K562 (cell line): ENCODE measurements around the gene POC5. TPM values are rescaled to one million over a fixed set of nuclear protein-coding genes. Genes with fewer than 3 reads are reported as not detected.

Experiments
- ARNT ChIP-seq, 2 experiments: fragments of 450-650 bp; IDR thresholded peaks; 2 replicates each; pipeline ENCODE4 v1.6.1; 2016; ENCODE audit warnings: mild to moderate bottlenecking in 1 of 2
- BDP1 ChIP-seq: IDR thresholded peaks from 3 replicates; pipeline ENCODE4 v1.6.1; 2011; ENCODE audit not compliant: insufficient read length, insufficient read depth
- FOXK2 ChIP-seq, 2 experiments: fragments of 450-650 bp; IDR thresholded peaks in 1 of 2; conservative IDR thresholded peaks in 1 of 2; 2 replicates each; pipeline ENCODE4 v1.6.1; 2016; ENCODE audit warnings: low read depth in 2 of 2, mild to moderate bottlenecking in 1 of 2
- MTF1 ChIP-seq: fragments of 250-450 bp; sonication (Bioruptor Pico); IDR thresholded peaks from 2 replicates; pipeline ENCODE4 v1.9.0; 2021; ENCODE audit warnings: moderate library complexity, mild to moderate bottlenecking, inconsistent platforms, borderline replicate concordance
- NFRKB ChIP-seq: fragments of 450-650 bp; IDR thresholded peaks from 2 replicates; pipeline ENCODE4 v1.6.1; 2016; ENCODE audit warnings: low read depth
- RB1 ChIP-seq: fragments of 450-650 bp; IDR thresholded peaks from 2 replicates; pipeline ENCODE4 v1.6.1; 2017; ENCODE audit warnings: low read depth, mild to moderate bottlenecking
- SMAD1 ChIP-seq: fragments of 150-350 bp; IDR thresholded peaks from 2 replicates; pipeline ENCODE4 v1.6.1; 2014; ENCODE audit warnings: low read length, low read depth; ENCODE audit not compliant: partially characterized antibody
- SMARCB1 ChIP-seq: IDR thresholded peaks from 2 replicates; pipeline ENCODE4 v1.6.1; 2011; ENCODE audit warnings: improper control_type of control experiment, low read depth; ENCODE audit not compliant: insufficient read length
- SRSF3 ChIP-seq: fragments of 200-400 bp; formaldehyde crosslinking; IDR thresholded peaks from 2 replicates; pipeline ENCODE4 v1.6.1; 2016; ENCODE audit warnings: mild to moderate bottlenecking, low read length, moderate library complexity; ENCODE audit not compliant: insufficient read depth
- ZBED1 ChIP-seq: IDR thresholded peaks from 2 replicates; pipeline ENCODE4 v1.6.1; 2014
- ZBTB17 ChIP-seq: fragments of 450-650 bp; formaldehyde crosslinking; IDR thresholded peaks from 2 replicates; pipeline ENCODE4 v1.4.0; 2020; ENCODE audit warnings: mild to moderate bottlenecking
- ZBTB2 ChIP-seq: fragments of 450-650 bp; IDR thresholded peaks from 2 replicates; pipeline ENCODE4 v1.6.1; 2016; ENCODE audit warnings: antibody characterized with exemption
- ZNF239 ChIP-seq: fragments of 250-450 bp; sonication (Bioruptor Pico); IDR thresholded peaks from 2 replicates; pipeline ENCODE4 v1.4.0; 2020; ENCODE audit warnings: mild to moderate bottlenecking
- ZNF609 ChIP-seq: sonication (generic); formaldehyde crosslinking; IDR thresholded peaks from 2 replicates; pipeline ENCODE4 v1.8.1; 2023; ENCODE audit warnings: missing genetic modification reagents, mild to moderate bottlenecking, borderline replicate concordance
- ZNF699 ChIP-seq: fragments of 250-450 bp; sonication (Bioruptor Pico); IDR thresholded peaks from 2 replicates; pipeline ENCODE4 v1.8.0; 2021; ENCODE audit warnings: mild to moderate bottlenecking, moderate library complexity; ENCODE audit not compliant: insufficient replicate concordance
- polyA plus RNA-seq, 8 experiments: library from polyadenylated mRNA; depleted of rRNA in 4 of 8; stranded (reverse) in 5 of 8; unstranded in 3 of 8; fragments of >200 nt; fragmentation: Nextera tagmentation in 2 of 8; fragmentation: Illumina TruSeq in 1 of 8; extraction: Ambion mirVana in 2 of 8; extraction: Trizol in 1 of 8; gene quantifications; 2 replicates each; pipeline versions ENCODE4 v1.2.1 to v1.2.3, GENCODE V29; 2011 to 2014; ENCODE audit warnings: inconsistent platforms in 1 of 8, missing spikeins in 1 of 8
- total RNA-seq, 7 experiments: library from RNA; depleted of rRNA in 6 of 7; stranded (reverse); fragments of >200 nt in 6 of 7; fragmentation: Illumina TruSeq in 2 of 7; extraction: Trizol in 2 of 7; gene quantifications; 2 replicates each; pipeline versions ENCODE4 v1.2.1 to v1.2.3, GENCODE V29; 2011 to 2021; ENCODE audit warnings: low replicate concordance in 1 of 7
- TF ChIP-seq, protein P1 (sequence below), 3 experiments: fragments of 200-800 bp in 1 of 3; fragments of 250-450 bp in 1 of 3; fragments of 450-650 bp in 1 of 3; sonication (Bioruptor Pico) in 1 of 3; sonication (Bioruptor generic) in 1 of 3; formaldehyde crosslinking in 1 of 3; IDR thresholded peaks; 2 replicates each; pipeline versions ENCODE4 v1.6.1 to v1.8.0; 2016 to 2022; ENCODE audit warnings: mild to moderate bottlenecking in 2 of 3, missing genetic modification characterization in 2 of 3, missing compliant biosample characterization in 1 of 3, moderate library complexity in 1 of 3
- TF ChIP-seq, protein P2 (sequence below): fragments of 250-450 bp; sonication (Bioruptor Pico); IDR thresholded peaks from 2 replicates; pipeline ENCODE4 v1.8.0; 2022; ENCODE audit warnings: moderate library complexity, mild to moderate bottlenecking, inconsistent platforms

The POC5 gene
- total and polyA plus RNA-seq, 9 of the 15 experiments (the other 6 are each of a cell fraction or from before 2014, with no cell fraction given) = 14.5 to 38.2 (median 27.0) TPM

DNA sequence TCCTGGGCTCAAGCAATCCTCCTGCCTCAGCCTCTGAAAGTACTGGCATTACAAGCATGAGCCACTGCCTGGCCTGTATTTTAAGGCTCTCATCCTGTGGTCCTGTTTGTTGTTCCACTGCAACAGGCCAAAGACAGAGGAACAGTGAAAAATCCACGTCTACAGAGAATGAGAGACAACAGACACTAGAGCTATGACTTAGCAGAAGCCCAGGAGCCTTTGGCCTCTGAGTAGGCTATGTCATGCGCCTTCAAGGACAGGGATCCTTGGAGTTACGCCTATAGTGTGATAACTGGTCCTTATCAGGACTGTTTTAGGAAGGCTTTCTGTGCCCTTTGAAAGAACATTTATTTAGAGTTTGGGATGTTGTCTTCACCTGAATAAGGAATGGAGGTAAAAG, 10.5 kb downstream of the POC5 start (continued):
- TF ChIP-seq, protein P1, sequence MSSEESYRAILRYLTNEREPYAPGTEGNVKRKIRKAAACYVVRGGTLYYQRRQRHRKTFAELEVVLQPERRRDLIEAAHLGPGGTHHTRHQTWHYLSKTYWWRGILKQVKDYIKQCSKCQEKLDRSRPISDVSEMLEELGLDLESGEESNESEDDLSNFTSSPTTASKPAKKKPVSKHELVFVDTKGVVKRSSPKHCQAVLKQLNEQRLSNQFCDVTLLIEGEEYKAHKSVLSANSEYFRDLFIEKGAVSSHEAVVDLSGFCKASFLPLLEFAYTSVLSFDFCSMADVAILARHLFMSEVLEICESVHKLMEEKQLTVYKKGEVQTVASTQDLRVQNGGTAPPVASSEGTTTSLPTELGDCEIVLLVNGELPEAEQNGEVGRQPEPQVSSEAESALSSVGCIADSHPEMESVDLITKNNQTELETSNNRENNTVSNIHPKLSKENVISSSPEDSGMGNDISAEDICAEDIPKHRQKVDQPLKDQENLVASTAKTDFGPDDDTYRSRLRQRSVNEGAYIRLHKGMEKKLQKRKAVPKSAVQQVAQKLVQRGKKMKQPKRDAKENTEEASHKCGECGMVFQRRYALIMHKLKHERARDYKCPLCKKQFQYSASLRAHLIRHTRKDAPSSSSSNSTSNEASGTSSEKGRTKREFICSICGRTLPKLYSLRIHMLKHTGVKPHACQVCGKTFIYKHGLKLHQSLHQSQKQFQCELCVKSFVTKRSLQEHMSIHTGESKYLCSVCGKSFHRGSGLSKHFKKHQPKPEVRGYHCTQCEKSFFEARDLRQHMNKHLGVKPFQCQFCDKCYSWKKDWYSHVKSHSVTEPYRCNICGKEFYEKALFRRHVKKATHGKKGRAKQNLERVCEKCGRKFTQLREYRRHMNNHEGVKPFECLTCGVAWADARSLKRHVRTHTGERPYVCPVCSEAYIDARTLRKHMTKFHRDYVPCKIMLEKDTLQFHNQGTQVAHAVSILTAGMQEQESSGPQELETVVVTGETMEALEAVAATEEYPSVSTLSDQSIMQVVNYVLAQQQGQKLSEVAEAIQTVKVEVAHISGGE (CRISPR knock-in tag; IDR thresholded peaks at IDR 0.05) = peak in 1 of 3 experiments; percentile 42; a peak in 1 of 6 replicates
- TF ChIP-seq ZNF239 (CRISPR knock-in tag) (peak; percentile 73), NFRKB (no peak), ZBED1 (no peak), SRSF3 (no peak), RB1 (no peak), SMARCB1 (no peak), ARNT (IDR thresholded peaks at IDR 0.05) (no peak), ZNF699 (no peak), BDP1 (no peak), ZBTB17 (CRISPR knock-in tag) (no peak), ZBTB2 (no peak), SMAD1 (no peak), ZNF609 (no peak), MTF1 (no peak), FOXK2 (conservative IDR thresholded peaks at IDR 0.05 in 1 of 2, IDR thresholded peaks at IDR 0.05 in 1 of 2; ENCODE audit: low read depth in 2 of 2) (no peak)
- TF ChIP-seq, protein P2, sequence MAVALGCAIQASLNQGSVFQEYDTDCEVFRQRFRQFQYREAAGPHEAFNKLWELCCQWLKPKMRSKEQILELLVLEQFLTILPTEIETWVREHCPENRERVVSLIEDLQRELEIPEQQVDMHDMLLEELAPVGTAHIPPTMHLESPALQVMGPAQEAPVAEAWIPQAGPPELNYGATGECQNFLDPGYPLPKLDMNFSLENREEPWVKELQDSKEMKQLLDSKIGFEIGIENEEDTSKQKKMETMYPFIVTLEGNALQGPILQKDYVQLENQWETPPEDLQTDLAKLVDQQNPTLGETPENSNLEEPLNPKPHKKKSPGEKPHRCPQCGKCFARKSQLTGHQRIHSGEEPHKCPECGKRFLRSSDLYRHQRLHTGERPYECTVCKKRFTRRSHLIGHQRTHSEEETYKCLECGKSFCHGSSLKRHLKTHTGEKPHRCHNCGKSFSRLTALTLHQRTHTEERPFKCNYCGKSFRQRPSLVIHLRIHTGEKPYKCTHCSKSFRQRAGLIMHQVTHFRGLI = no peak
